Measurements from ENCODE around the gene OR1I1. TPM values are rescaled to one million over a fixed set of nuclear protein-coding genes. Genes with fewer than 3 reads are reported as not detected.
"Not testable (repeated sequence)": the region's sequence is repeated elsewhere in the genome, so short reads cannot be mapped to it uniquely, and the experiment has no call there.

Gene OR1I1
- total and polyA plus RNA-seq, 7 experiments from 2014 or later = not detected

DNA sequence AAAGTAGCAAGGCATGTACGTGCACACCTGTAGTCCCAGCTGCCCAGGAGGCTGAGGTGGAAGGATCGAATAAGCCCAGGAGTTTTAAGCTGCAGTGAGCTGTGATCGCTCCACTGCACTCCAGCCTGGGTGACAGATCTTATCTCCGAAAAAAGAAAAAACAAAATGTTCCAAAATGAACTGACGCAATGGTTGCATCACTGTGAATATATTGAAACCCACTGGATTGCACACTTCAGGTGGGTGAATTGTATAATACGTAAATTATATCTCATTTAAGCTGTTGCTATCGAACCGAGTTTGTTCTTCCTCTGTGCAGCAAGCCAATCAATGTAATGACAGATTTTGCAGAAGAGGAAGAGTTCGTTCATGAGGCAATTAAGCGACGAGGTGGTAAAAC lies 34.3 kb upstream of the OR1I1 start:
- ChIA-PET CTCF (interaction anchor here (0.7 kb wide), 1 partner anchor 1734 kb away, joined by 3 read pairs; no protein-coding TSS in a partner anchor), POLR2A (no interaction called here)
- Mint-ChIP-seq H3K27me3 (peaks cover 0 to 62% (median 52%) of the 10 kb centered on the region in 5 donors), H3K4me1 (no peaks in the 10 kb centered on the region), H3K9me3 (peaks cover 0 to 12% (median 4%) of the 10 kb centered on the region in 11 donors), H3K27ac (no peak overlapping the region), H3K4me3 (no peak overlapping the region), H3K36me3 (no peaks in the 10 kb centered on the region)
- Histone ChIP-seq H3K27me3 (ENCODE audit: control insufficient read depth in 2 of 2, insufficient read depth in 2 of 2, low read length in 2 of 2) (no peaks in the 10 kb centered on the region), H3K4me3 (ENCODE audit: low read length) (no peak overlapping the region), H3K4me1 (ENCODE audit: control insufficient read depth in 2 of 2, insufficient read depth in 2 of 2, low read length in 2 of 2) (no peaks in the 10 kb centered on the region), H3K9me3 (ENCODE audit: control insufficient read depth in 2 of 3, low read length in 3 of 3) (no peaks in the 10 kb centered on the region), H3K27ac (ENCODE audit: low read depth, low read length) (no peak overlapping the region), H3K36me3 (ENCODE audit: control insufficient read depth in 2 of 3, insufficient read depth in 3 of 3, low read length in 3 of 3) (no peaks in the 10 kb centered on the region)
- ATAC-seq = no peak
- intact Hi-C loops (cut with micrococcal nuclease) = no loop called here
- DNase-seq = no peak

- Mint-ChIP-seq H3K9me3 (peaks cover 0 to 12% (median 4%) of the 10 kb centered on the region in 11 donors), H3K27me3 (peaks cover 0 to 63% (median 52%) of the 10 kb centered on the region in 5 donors), H3K4me1 (no peaks in the 10 kb centered on the region), H3K27ac (no peak overlapping the region), H3K4me3 (no peak overlapping the region), H3K36me3 (no peaks in the 10 kb centered on the region)
- POLR2A ChIA-PET = no interaction called here
- no peaks in the 10 kb centered on the region for H3K4me1 ChIP-seq (ENCODE audit: control insufficient read depth in 2 of 2, insufficient read depth in 2 of 2, low read length in 2 of 2)
- no peaks in the 10 kb centered on the region for H3K36me3 ChIP-seq (ENCODE audit: control insufficient read depth in 2 of 3, insufficient read depth in 3 of 3, low read length in 3 of 3)
- H3K27ac ChIP-seq (ENCODE audit: low read depth, low read length) = no peak overlapping the region
- DNase-seq (no peak), ATAC-seq (no peak)
- CTCF ChIA-PET = interaction anchor here (0.6 kb wide), 1 partner anchor 444 kb away, joined by 4 read pairs; no protein-coding TSS in a partner anchor
- H3K27me3 ChIP-seq (ENCODE audit: control insufficient read depth in 2 of 2, insufficient read depth in 2 of 2, low read length in 2 of 2) = no peaks in the 10 kb centered on the region
- intact Hi-C loops (cut with micrococcal nuclease) = no loop called here
- H3K4me3 ChIP-seq (ENCODE audit: low read length) = no peak overlapping the region
- no peaks in the 10 kb centered on the region for H3K9me3 ChIP-seq (ENCODE audit: control insufficient read depth in 2 of 3, low read length in 3 of 3)
Observed at GRCh38 chr19:15048128-15048527, 33.9 kb upstream of the OR1I1 start.

GRCh38 chr19:15048885-15049541 lies 33.0 kb upstream of the OR1I1 start, which contains the start of gene CASP14:
CASP14 (plus strand) TSS chr19:15049480; CDS start chr19:15052252, 2,772 bp downstream.
- Mint-ChIP-seq H3K4me3 (no peak within 1 kb of the TSS), H3K9me3 (peaks cover 0 to 9% (median 4%) of the 10 kb centered on the region in 11 donors), H3K27ac (no peak within 1 kb of the TSS), H3K4me1 (no peaks in the 10 kb centered on the region), H3K27me3 (peaks cover 0 to 67% (median 48%) of the 10 kb centered on the region in 5 donors), H3K36me3 (no peaks in the 10 kb centered on the region)
- DNase-seq (no peak), ATAC-seq (no peak)
- intact Hi-C loops (cut with micrococcal nuclease) = no loop called here
- Histone ChIP-seq H3K36me3 (ENCODE audit: control insufficient read depth in 2 of 3, insufficient read depth in 3 of 3, low read length in 3 of 3) (no peaks in the 10 kb centered on the region), H3K4me3 (ENCODE audit: low read length) (no peak within 1 kb of the TSS), H3K4me1 (ENCODE audit: control insufficient read depth in 2 of 2, insufficient read depth in 2 of 2, low read length in 2 of 2) (no peaks in the 10 kb centered on the region), H3K9me3 (ENCODE audit: control insufficient read depth in 2 of 3, low read length in 3 of 3) (no peaks in the 10 kb centered on the region), H3K27me3 (ENCODE audit: control insufficient read depth in 2 of 2, insufficient read depth in 2 of 2, low read length in 2 of 2) (no peaks in the 10 kb centered on the region), H3K27ac (ENCODE audit: low read depth, low read length) (no peak within 1 kb of the TSS)
- CTCF ChIA-PET = interaction anchor here (0.6 kb wide), 2 partner anchors 33 to 1611 kb away, joined by 3 to 5 read pairs; partner anchors contain the start of gene OR1I1
- POLR2A ChIA-PET = interaction anchor here (0.6 kb wide), 1 partner anchor 148 kb away, joined by 3 read pairs; no protein-coding TSS in a partner anchor

DNA sequence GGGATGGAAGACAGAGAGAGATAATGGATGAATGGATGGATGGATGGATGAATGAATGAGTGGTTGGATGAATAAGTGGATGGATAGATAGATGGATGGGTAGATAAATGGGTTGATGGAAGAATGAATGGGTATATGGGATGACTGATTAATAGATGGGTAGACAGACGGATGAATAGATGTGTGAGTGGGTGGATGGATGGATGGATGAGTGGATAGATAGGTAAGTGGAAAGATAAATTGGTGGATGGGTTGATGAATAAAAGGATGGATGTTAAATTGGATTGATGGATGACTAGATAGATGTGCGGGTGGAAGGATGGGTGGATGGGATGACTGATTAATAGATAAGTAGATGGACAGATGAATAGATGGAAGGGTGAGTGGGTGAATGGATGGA lies 31.4 kb upstream of the OR1I1 start:
- Mint-ChIP-seq H3K9me3 (peaks cover 0 to 9% (median 3%) of the 10 kb centered on the region in 11 donors), H3K4me3 (no peak overlapping the region), H3K27ac (no peak overlapping the region), H3K4me1 (no peaks in the 10 kb centered on the region), H3K36me3 (no peaks in the 10 kb centered on the region), H3K27me3 (peaks cover 0 to 71% (median 47%) of the 10 kb centered on the region in 5 donors)
- ChIA-PET CTCF (no interaction called here), POLR2A (no interaction called here)
- intact Hi-C loops (cut with micrococcal nuclease) = no loop called here
- ATAC-seq = no peak
- no peak for DNase-seq
- no peaks in the 10 kb centered on the region for H3K36me3 ChIP-seq (ENCODE audit: control insufficient read depth in 2 of 3, insufficient read depth in 3 of 3, low read length in 3 of 3)
- no peaks in the 10 kb centered on the region for H3K27me3 ChIP-seq (ENCODE audit: control insufficient read depth in 2 of 2, insufficient read depth in 2 of 2, low read length in 2 of 2)
- no peaks in the 10 kb centered on the region for H3K9me3 ChIP-seq (ENCODE audit: control insufficient read depth in 2 of 3, low read length in 3 of 3)
- no peak overlapping the region for H3K4me3 ChIP-seq (ENCODE audit: low read length)
- no peaks in the 10 kb centered on the region for H3K4me1 ChIP-seq (ENCODE audit: control insufficient read depth in 2 of 2, insufficient read depth in 2 of 2, low read length in 2 of 2)
- H3K27ac ChIP-seq (ENCODE audit: low read depth, low read length) = no peak overlapping the region

- POLR2A ChIA-PET = no interaction called here
- Histone ChIP-seq H3K27me3 (ENCODE audit: control insufficient read depth in 2 of 2, insufficient read depth in 2 of 2, low read length in 2 of 2) (no peaks in the 10 kb centered on the region), H3K36me3 (ENCODE audit: control insufficient read depth in 2 of 3, insufficient read depth in 3 of 3, low read length in 3 of 3) (no peaks in the 10 kb centered on the region), H3K4me1 (ENCODE audit: control insufficient read depth in 2 of 2, insufficient read depth in 2 of 2, low read length in 2 of 2) (no peaks in the 10 kb centered on the region), H3K27ac (ENCODE audit: low read depth, low read length) (no peak overlapping the region), H3K9me3 (ENCODE audit: control insufficient read depth in 2 of 3, low read length in 3 of 3) (no peaks in the 10 kb centered on the region), H3K4me3 (ENCODE audit: low read length) (no peak overlapping the region)
- ATAC-seq (no peak), DNase-seq (no peak)
- Mint-ChIP-seq H3K27me3 (peaks cover 7 to 54% (median 50%) of the 10 kb centered on the region in 5 donors), H3K9me3 (peaks cover 1 to 16% (median 7%) of the 10 kb centered on the region in 11 donors), H3K4me3 (no peak overlapping the region), H3K27ac (no peak overlapping the region), H3K4me1 (no peaks in the 10 kb centered on the region), H3K36me3 (peaks cover 0 to 6% (median 0%) of the 10 kb centered on the region in 5 donors)
- intact Hi-C loops (cut with micrococcal nuclease) = no loop called here
- CTCF ChIA-PET = no interaction called here
Observed at GRCh38 chr19:15062036-15062435, 20.0 kb upstream of the OR1I1 start.

GRCh38 chr19:15070386-15070785 lies 11.6 kb upstream of the OR1I1 start:
- H3K27me3 ChIP-seq (ENCODE audit: control insufficient read depth in 2 of 2, insufficient read depth in 2 of 2, low read length in 2 of 2); CTCF ChIA-PET; H3K9me3 Mint-ChIP-seq; H3K9me3 ChIP-seq (ENCODE audit: control insufficient read depth in 2 of 3, low read length in 3 of 3); H3K4me1 ChIP-seq (ENCODE audit: control insufficient read depth in 2 of 2, insufficient read depth in 2 of 2, low read length in 2 of 2); DNase-seq; H3K36me3 ChIP-seq (ENCODE audit: control insufficient read depth in 2 of 3, insufficient read depth in 3 of 3, low read length in 3 of 3); ATAC-seq; intact Hi-C loops (cut with micrococcal nuclease); H3K4me3 ChIP-seq (ENCODE audit: low read length); H3K27ac ChIP-seq (ENCODE audit: low read depth, low read length); POLR2A ChIA-PET; H3K4me3 Mint-ChIP-seq; H3K27ac Mint-ChIP-seq; H3K36me3 Mint-ChIP-seq; H3K4me1 Mint-ChIP-seq: not testable (repeated sequence)
- peaks cover 5 to 17% (median 13%) of the 10 kb centered on the region in 5 donors for H3K27me3 Mint-ChIP-seq

All from naive thymus-derived CD4-positive, alpha-beta T cell (primary cell).